Neutrophil (primary cell): ENCODE data around the gene KLLN.

Source experiments
- H3K27ac ChIP-seq: fragments of 200-600 bp; sonication (generic); 2 replicates; pipeline ENCODE4 v1.5.1; 2016; ENCODE audit warnings: mild to moderate bottlenecking, moderate library complexity
- H3K27me3 ChIP-seq: fragments of 200-600 bp; sonication (generic); 2 replicates; pipeline ENCODE4 v1.6.0; 2016; ENCODE audit warnings: mild to moderate bottlenecking
- H3K36me3 ChIP-seq: fragments of 200-600 bp; sonication (generic); 2 replicates; pipeline ENCODE4 v1.5.1; 2017
- H3K4me1 ChIP-seq, 2 experiments: fragments of 200-600 bp in 1 of 2; sonication (generic) in 1 of 2; 1 replicate in 1 of 2; 2 replicates in 1 of 2; pipeline versions ENCODE4 v1.5.1 to v1.6.1; 2013 to 2016; ENCODE audit warnings: low read depth in 1 of 2, low read length in 1 of 2, mild to moderate bottlenecking in 1 of 2, moderate library complexity in 1 of 2; ENCODE audit not compliant: control insufficient read depth in 1 of 2, insufficient read depth in 1 of 2
- H3K4me3 ChIP-seq, 2 experiments: fragments of 200-600 bp in 1 of 2; sonication (generic) in 1 of 2; 1 replicate in 1 of 2; 2 replicates in 1 of 2; pipeline ENCODE4 v1.5.1; 2013 to 2016; ENCODE audit warnings: low read depth in 1 of 2, low read length in 1 of 2, mild to moderate bottlenecking in 1 of 2, moderate library complexity in 1 of 2
- H3K9me3 ChIP-seq: fragments of 200-600 bp; sonication (generic); 2 replicates; pipeline ENCODE4 v1.5.1; 2016
- CTCF ChIP-seq: fragments of 200-600 bp; sonication (generic); IDR thresholded peaks from 2 replicates; pipeline ENCODE4 v1.5.1; 2016; ENCODE audit warnings: antibody characterized with exemption

Gene KLLN

GRCh38 chr10:87845624-87845998 is 17.7 kb downstream of the KLLN start:
- TF ChIP-seq CTCF = no peak
- H3K4me1 ChIP-seq = peaks cover 0 to under 1% of the 10 kb centered on the region in 2 experiments
- no peaks in the 10 kb centered on the region for H3K27me3 ChIP-seq
- no peaks in the 10 kb centered on the region for H3K36me3 ChIP-seq
- no peak overlapping the region for H3K27ac ChIP-seq
- no peaks in the 10 kb centered on the region for H3K9me3 ChIP-seq
- H3K4me3 ChIP-seq = no peak overlapping the region

- H3K27ac ChIP-seq = no peak overlapping the region
- TF ChIP-seq CTCF = no peak
- no peaks in the 10 kb centered on the region for H3K4me1 ChIP-seq
- H3K4me3 ChIP-seq = no peak overlapping the region
- no peaks in the 10 kb centered on the region for H3K36me3 ChIP-seq
- no peaks in the 10 kb centered on the region for H3K27me3 ChIP-seq
- no peaks in the 10 kb centered on the region for H3K9me3 ChIP-seq
Measured at GRCh38 chr10:87844837-87845623, 18.3 kb downstream of the KLLN start.

- H3K36me3 ChIP-seq = no peaks in the 10 kb centered on the region
- H3K9me3 ChIP-seq = no peaks in the 10 kb centered on the region
- no peak for TF ChIP-seq CTCF
- H3K27ac ChIP-seq = no peak overlapping the region
- H3K4me3 ChIP-seq = no peak overlapping the region
- no peaks in the 10 kb centered on the region for H3K27me3 ChIP-seq
- no peaks in the 10 kb centered on the region for H3K4me1 ChIP-seq
Measured at GRCh38 chr10:87843714-87844113, 19.6 kb downstream of the KLLN start.

- no peak for TF ChIP-seq CTCF
- Histone ChIP-seq H3K4me1 (no peaks in the 10 kb centered on the region), H3K4me3 (no peak overlapping the region), H3K27me3 (no peaks in the 10 kb centered on the region), H3K27ac (no peak overlapping the region), H3K9me3 (no peaks in the 10 kb centered on the region), H3K36me3 (no peaks in the 10 kb centered on the region)
Measured at GRCh38 chr10:87842776-87843497, 20.4 kb downstream of the KLLN start.

- no peaks in the 10 kb centered on the region for H3K9me3 ChIP-seq
- no peak for TF ChIP-seq CTCF
- H3K4me1 ChIP-seq = no peaks in the 10 kb centered on the region
- no peaks in the 10 kb centered on the region for H3K36me3 ChIP-seq
- no peak overlapping the region for H3K4me3 ChIP-seq
- no peaks in the 10 kb centered on the region for H3K27me3 ChIP-seq
- H3K27ac ChIP-seq = no peak overlapping the region
Measured at GRCh38 chr10:87842220-87842641, 21.1 kb downstream of the KLLN start.
